B cell (primary cell): ENCODE measurements around the gene DNAJB1. TPM values are rescaled to one million over a fixed set of nuclear protein-coding genes. Genes with fewer than 3 reads are reported as not detected.

ENCODE experiments used
- ATAC-seq: fragments of 200-7000 bp; cut with Tn5 transposase; one replicate; pipeline ENCODE4 v1.10.0; 2021; ENCODE audit warnings: low read depth, mild to moderate bottlenecking, moderate number of reproducible peaks, moderate library complexity
- CTCF ChIA-PET: fragments of 350-600 bp; sonication (Branson Sonifier 250); formaldehyde crosslinking; loops from one replicate; lab custom pipeline; 2021; ENCODE audit warnings: antibody characterized with exemption, inconsistent platforms; lab: Charles Lee
- POLR2A ChIA-PET: fragments of 350-600 bp; sonication (Branson Sonifier 250); formaldehyde crosslinking; loops from one replicate; lab custom pipeline; 2021; ENCODE audit warnings: antibody characterized with exemption; lab: Charles Lee
- DNase-seq: peaks from one replicate; pipeline ENCODE4 v3.0.0; 2013
- H2AFZ ChIP-seq: 2 replicates; pipeline ENCODE4 v1.6.1; 2012; ENCODE audit warnings: mild to moderate bottlenecking, low read depth, low read length; ENCODE audit not compliant: insufficient read depth, poor library complexity, severe bottlenecking
- H3K27ac ChIP-seq, 2 donors: 1 replicate in 1 of 2; 2 replicates in 1 of 2; pipeline ENCODE4 v1.5.1; 2012 to 2013; ENCODE audit warnings: low read length in 2 of 2, mild to moderate bottlenecking in 2 of 2, moderate library complexity in 1 of 2
- H3K27me3 ChIP-seq, 4 experiments: fragments of 200-600 bp in 1 of 4; sonication (generic) in 1 of 4; replicated peaks in 1 of 4; 1 replicate in 2 of 4; 2 replicates in 2 of 4; pipeline versions ENCODE4 v1.6.1 to v1.7.0; 2013 to 2016; ENCODE audit warnings: low read length in 3 of 4, mild to moderate bottlenecking in 2 of 4, mixed read lengths in 1 of 4, moderate library complexity in 1 of 4; ENCODE audit not compliant: insufficient read depth in 4 of 4, control insufficient read depth in 3 of 4; ENCODE audit errors: control extremely low read depth in 1 of 4
- H3K36me3 ChIP-seq, 2 experiments: replicated peaks in 1 of 2; 1 replicate in 1 of 2; 2 replicates in 1 of 2; pipeline versions ENCODE4 v1.6.1 to v1.7.1; 2013; ENCODE audit warnings: low read length in 1 of 2; ENCODE audit not compliant: insufficient read depth in 2 of 2, control insufficient read depth in 1 of 2; ENCODE audit errors: control extremely low read depth in 1 of 2, extremely low read depth in 1 of 2
- H3K4me1 ChIP-seq, 2 donors: fragments of 200-600 bp in 1 of 2; sonication (generic) in 1 of 2; 1 replicate in 1 of 2; 2 replicates in 1 of 2; pipeline versions ENCODE4 v1.5.1 to v1.6.1; 2013 to 2017; ENCODE audit warnings: low read length in 2 of 2; ENCODE audit not compliant: control insufficient read depth in 2 of 2, insufficient read depth in 2 of 2
- H3K4me2 ChIP-seq: replicated peaks from 2 replicates; pipeline ENCODE3; 2012; ENCODE audit warnings: mild to moderate bottlenecking, low read depth, low read length; ENCODE audit not compliant: poor library complexity, severe bottlenecking
- H3K4me3 ChIP-seq, 5 experiments: fragments of 200-600 bp in 1 of 5; sonication (generic) in 1 of 5; 1 replicate in 3 of 5; 2 replicates in 2 of 5; pipeline versions ENCODE4 v1.5.1 to v1.7.0; 2011 to 2016; ENCODE audit warnings: low read length in 4 of 5, mild to moderate bottlenecking in 4 of 5, low read depth in 2 of 5, control low read depth in 1 of 5, moderate library complexity in 1 of 5; ENCODE audit not compliant: insufficient read depth in 1 of 5; ENCODE audit errors: control extremely low read depth in 1 of 5, extremely low read depth in 1 of 5
- H3K79me2 ChIP-seq: fragments of 200-600 bp; sonication (generic); one replicate; pipeline ENCODE4 v1.6.0; 2016; ENCODE audit warnings: low read length; ENCODE audit not compliant: control insufficient read depth, insufficient read depth
- H3K9ac ChIP-seq: fragments of 200-600 bp; sonication (generic); 2 replicates; pipeline ENCODE4 v1.6.1; 2017; ENCODE audit warnings: mild to moderate bottlenecking, low read length, moderate library complexity
- H3K9me3 ChIP-seq, 3 donors: one replicate each; pipeline versions ENCODE4 v1.6.1 to v1.7.1; 2013; ENCODE audit warnings: low read length in 2 of 3; ENCODE audit not compliant: control insufficient read depth in 2 of 3, insufficient read depth in 1 of 3; ENCODE audit errors: control extremely low read depth in 1 of 3
- H4K20me1 ChIP-seq: 2 replicates; pipeline ENCODE4 v1.6.0; 2012; ENCODE audit warnings: mild to moderate bottlenecking, low read length; ENCODE audit not compliant: insufficient read depth, control insufficient read depth, poor library complexity, severe bottlenecking
- H3K27ac Mint-ChIP-seq: one replicate; pipeline ENCODE4 v1.8.0; 2021; ENCODE audit warnings: mixed read lengths
- H3K27me3 Mint-ChIP-seq: one replicate; pipeline ENCODE4 v1.8.0; 2021; ENCODE audit warnings: mixed read lengths
- H3K4me1 Mint-ChIP-seq: one replicate; pipeline ENCODE4 v1.8.0; 2021; ENCODE audit warnings: mixed read lengths
- H3K4me3 Mint-ChIP-seq: one replicate; pipeline ENCODE4 v1.8.0; 2021; ENCODE audit warnings: mixed read lengths
- H3K9me3 Mint-ChIP-seq: one replicate; pipeline ENCODE4 v1.8.0; 2022; ENCODE audit warnings: mixed read lengths; ENCODE audit not compliant: insufficient read depth
- EZH2 ChIP-seq: IDR thresholded peaks from 2 replicates; pipeline ENCODE4 v1.6.1; 2012; ENCODE audit warnings: borderline replicate concordance, low read depth, mild to moderate bottlenecking, moderate library complexity, low read length; ENCODE audit not compliant: insufficient read depth, poor library complexity, severe bottlenecking
- WGBS: methylation state at CpG from one replicate; pipeline ENCODE4 v1.1.5; 2013; ENCODE audit warnings: missing lambda C conversion rate; ENCODE audit not compliant: insufficient coverage; 5-methylcytosine and 5-hydroxymethylcytosine counted together
- intact Hi-C: fragments of 100-400 bp; cut with micrococcal nuclease; formaldehyde crosslinking; loops from one replicate; pipeline ENCODE4 v1.10.0; 2022
- polyA plus RNA-seq: library from polyadenylated mRNA; depleted of rRNA; stranded (reverse); fragments of >200 nt; gene quantifications from 2 replicates; pipeline ENCODE4 v1.2.3, GENCODE V29; 2012
- total RNA-seq, 2 donors: library from RNA; stranded (reverse); fragments of 120-200 nt in 1 of 2; gene quantifications; 1 replicate in 1 of 2; 2 replicates in 1 of 2; pipeline versions ENCODE4 v1.2.3 to v1.2.4, GENCODE V29; 2013 to 2022
- TF ChIP-seq, protein P1 (sequence below): fragments of 200-600 bp; IDR thresholded peaks from one replicate; pipeline ENCODE4 v1.8.0; 2022; ENCODE audit warnings: antibody characterized with exemption, mild to moderate bottlenecking

DNAJB1 gene
- total and polyA plus RNA-seq, 2 donors (not counting 1 experiment from before 2014, with no cell fraction given) = 72.8 to 194 TPM

DNA sequence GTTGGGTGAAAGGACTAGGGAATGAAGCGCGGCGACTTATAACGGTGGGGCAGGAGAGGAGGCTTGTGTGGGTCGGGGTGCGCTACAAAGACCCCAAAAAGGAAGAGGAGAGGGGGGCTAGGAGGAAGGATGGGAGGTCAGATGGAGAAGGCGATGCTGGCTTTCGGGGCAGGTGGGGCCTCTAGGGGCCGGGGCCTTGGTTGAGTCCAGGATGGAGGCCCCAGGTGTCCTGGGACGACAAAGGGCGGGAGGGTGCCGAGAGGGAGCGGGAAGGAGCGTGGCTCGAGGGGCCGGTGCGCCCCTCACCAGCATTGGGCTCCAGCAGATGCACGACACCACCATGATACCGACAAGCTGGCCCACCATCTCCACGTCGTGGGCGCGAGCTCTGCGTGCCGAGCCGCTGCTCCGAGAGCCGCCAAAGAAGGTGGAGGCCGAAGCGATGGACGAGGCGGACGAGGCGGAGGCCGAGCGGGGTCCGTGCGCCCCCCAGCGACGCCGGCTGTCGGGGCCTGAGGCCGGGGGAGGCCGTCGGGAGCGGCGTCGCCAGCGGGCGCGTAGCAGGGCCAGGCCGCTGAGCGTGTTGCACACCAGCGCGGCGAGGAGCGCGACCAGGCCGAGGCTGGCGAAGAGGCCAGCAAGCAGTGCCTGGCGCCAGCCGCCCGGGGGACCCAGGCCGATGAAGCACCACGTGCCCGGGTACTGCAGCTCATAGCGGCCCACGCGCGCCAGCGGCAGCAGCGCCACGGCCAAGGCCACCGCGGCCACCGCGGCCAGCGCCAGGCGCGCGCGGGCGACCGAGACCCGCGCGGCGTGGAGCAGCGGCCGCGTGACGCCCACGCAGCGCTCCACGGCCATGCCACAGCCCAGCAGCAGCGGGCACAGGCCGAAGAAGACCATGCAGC is 44.9 kb downstream of the DNAJB1 start:
- peaks cover 0 to 6% (median 0%) of the 10 kb centered on the region in 3 donors for H3K9me3 ChIP-seq
- Mint-ChIP-seq H3K27me3 (peaks cover 28% of the 10 kb centered on the region), H3K9me3 (no peaks in the 10 kb centered on the region), H3K27ac (no peak overlapping the region), H3K4me3 (peak overlapping the region; percentile 61), H3K4me1 (peaks cover 27% of the 10 kb centered on the region)
- no peak overlapping the region for H3K27ac ChIP-seq
- peaks cover 8% of the 10 kb centered on the region for H4K20me1 ChIP-seq
- DNase-seq (peak; percentile 60), ATAC-seq (no peak)
- no peak overlapping the region for H2AFZ ChIP-seq
- H3K4me3 ChIP-seq = no peak overlapping the region
- peaks cover 0 to 28% (median 14%) of the 10 kb centered on the region in 4 experiments for H3K27me3 ChIP-seq
- POLR2A ChIA-PET = no interaction called here
- intact Hi-C loops = loop anchor here (2.0 kb wide), 1 partner anchor 55 kb away; the partner anchor contains the start of gene DDX39A
- H3K79me2 ChIP-seq = no peaks in the 10 kb centered on the region
- 14% methylated on average over 97 of the region's 97 CpGs for WGBS
- H3K4me2 ChIP-seq = peak overlapping the region; percentile 89
- CTCF ChIA-PET = interaction anchor here (0.9 to 2.6 kb wide), 15 partner anchors 12 to 336 kb away, joined by 3 to 21 read pairs (median 4); partner anchors contain the start of genes DDX39A and GIPC1
- H3K4me1 ChIP-seq = peaks cover 21 to 27% of the 10 kb centered on the region in 2 donors
- no peak overlapping the region for H3K9ac ChIP-seq
- peaks cover 0 to 18% of the 10 kb centered on the region in 2 experiments for H3K36me3 ChIP-seq
- TF ChIP-seq, protein P1, sequence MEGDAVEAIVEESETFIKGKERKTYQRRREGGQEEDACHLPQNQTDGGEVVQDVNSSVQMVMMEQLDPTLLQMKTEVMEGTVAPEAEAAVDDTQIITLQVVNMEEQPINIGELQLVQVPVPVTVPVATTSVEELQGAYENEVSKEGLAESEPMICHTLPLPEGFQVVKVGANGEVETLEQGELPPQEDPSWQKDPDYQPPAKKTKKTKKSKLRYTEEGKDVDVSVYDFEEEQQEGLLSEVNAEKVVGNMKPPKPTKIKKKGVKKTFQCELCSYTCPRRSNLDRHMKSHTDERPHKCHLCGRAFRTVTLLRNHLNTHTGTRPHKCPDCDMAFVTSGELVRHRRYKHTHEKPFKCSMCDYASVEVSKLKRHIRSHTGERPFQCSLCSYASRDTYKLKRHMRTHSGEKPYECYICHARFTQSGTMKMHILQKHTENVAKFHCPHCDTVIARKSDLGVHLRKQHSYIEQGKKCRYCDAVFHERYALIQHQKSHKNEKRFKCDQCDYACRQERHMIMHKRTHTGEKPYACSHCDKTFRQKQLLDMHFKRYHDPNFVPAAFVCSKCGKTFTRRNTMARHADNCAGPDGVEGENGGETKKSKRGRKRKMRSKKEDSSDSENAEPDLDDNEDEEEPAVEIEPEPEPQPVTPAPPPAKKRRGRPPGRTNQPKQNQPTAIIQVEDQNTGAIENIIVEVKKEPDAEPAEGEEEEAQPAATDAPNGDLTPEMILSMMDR = no peak
- TF ChIP-seq EZH2 = no peak
